ENCODE measurements around the gene ZEB2. TPM values are rescaled to one million over a fixed set of nuclear protein-coding genes. Genes with fewer than 3 reads are reported as not detected.

ZEB2 gene
- total RNA-seq, 1 experiment from 2014 or later: 1.1 TPM

DNA sequence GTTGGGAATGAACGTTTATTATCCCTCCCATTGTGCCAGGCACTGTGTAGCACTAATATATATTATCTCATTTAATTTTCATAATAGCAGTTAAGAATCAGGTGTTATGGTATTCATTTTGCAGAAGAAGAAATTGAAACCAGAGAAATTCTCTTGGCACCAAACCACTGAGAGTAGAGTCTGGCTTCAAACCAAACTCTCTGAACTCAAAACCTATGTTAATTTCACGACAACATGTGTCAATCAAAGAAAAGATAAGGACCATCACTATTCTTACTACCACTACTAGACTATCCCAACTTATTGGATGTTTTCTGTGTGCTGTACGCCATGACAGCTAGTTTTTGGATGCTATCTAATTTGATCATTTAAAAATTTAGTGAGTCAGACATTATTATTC is 24.1 kb upstream of the ZEB2 start:
- H3K27me3 ChIP-seq (ENCODE audit: control insufficient read depth, insufficient read depth, low read length): peaks cover 2% of the 10 kb centered on the region; the same call in 1 of the 2 replicates
- H3K36me3 ChIP-seq (ENCODE audit: control insufficient read depth, insufficient read depth, low read length): no peaks in the 10 kb centered on the region
- intact Hi-C loops (cut with micrococcal nuclease; ENCODE audit: unreplicated experiment) (no loop called here), in situ Hi-C loops (cut with HindIII; ENCODE audit: low pct_unique_long_range_greater_than_20kb, low sequenced_read_pairs) (no loop called here)
- no peak overlapping the region for H3K4me3 ChIP-seq (ENCODE audit: low read depth in 2 of 2, low read length in 2 of 2)
- no peak for DNase-seq (ENCODE audit: low read depth, low spot score)
- BruUV-seq (replicated peaks): no TSS peak
- TF ChIP-seq SIN3A (IDR thresholded peaks at IDR 0.05; ENCODE audit: borderline replicate concordance, insufficient read depth, low read depth, low read length): no peak
- TF ChIP-seq TCF7L2 (IDR thresholded peaks at IDR 0.05; ENCODE audit: low read depth, low read length): no peak
- ATAC-seq: no peak
- no peak overlapping the region for H3K27ac ChIP-seq (ENCODE audit: low read length)
- ChIA-PET POLR2A (no interaction called here), CTCF (no interaction called here)
- no peaks in the 10 kb centered on the region for H3K9me3 ChIP-seq (ENCODE audit: control insufficient read depth, insufficient read depth, low read depth, low read length)
- H3K4me1 ChIP-seq (ENCODE audit: control insufficient read depth, insufficient read depth, low read length): no peaks in the 10 kb centered on the region

DNA sequence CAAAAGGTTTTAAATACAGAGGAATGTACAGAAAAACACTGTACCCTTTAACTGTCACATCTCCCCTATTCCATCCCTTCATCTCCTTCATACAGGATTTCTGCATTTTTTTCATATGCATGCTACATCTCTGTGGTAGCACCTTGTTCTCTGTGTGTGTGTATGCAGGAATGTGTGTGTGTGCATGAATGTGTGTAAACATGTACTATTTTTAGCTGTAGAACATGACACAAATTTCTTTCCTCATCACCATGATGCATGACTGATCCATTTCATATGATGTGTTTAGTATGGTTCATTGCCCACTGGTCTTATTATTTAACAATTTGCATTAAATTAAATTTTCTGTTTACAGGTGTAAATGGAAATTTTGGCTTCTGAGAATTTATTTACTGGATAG is 21.5 kb upstream of the ZEB2 start:
- CTCF ChIA-PET: no interaction called here
- intact Hi-C loops (cut with micrococcal nuclease; ENCODE audit: unreplicated experiment): no loop called here

More for the DNA sequence above, 21.5 kb upstream of the ZEB2 start:
- BruUV-seq (replicated peaks): no TSS peak
- Histone ChIP-seq H3K4me3 (ENCODE audit: low read depth in 2 of 2, low read length in 2 of 2) (no peak overlapping the region), H3K9me3 (ENCODE audit: control insufficient read depth, insufficient read depth, low read depth, low read length) (no peaks in the 10 kb centered on the region), H3K4me1 (ENCODE audit: control insufficient read depth, insufficient read depth, low read length) (no peaks in the 10 kb centered on the region), H3K27me3 (ENCODE audit: control insufficient read depth, insufficient read depth, low read length) (peaks cover 2% of the 10 kb centered on the region; the same call in 1 of the 2 replicates), H3K27ac (ENCODE audit: low read length) (no peak overlapping the region), H3K36me3 (ENCODE audit: control insufficient read depth, insufficient read depth, low read length) (no peaks in the 10 kb centered on the region)
- no peak for ATAC-seq
- TF ChIP-seq SIN3A (IDR thresholded peaks at IDR 0.05; ENCODE audit: borderline replicate concordance, insufficient read depth, low read depth, low read length): no peak
- TF ChIP-seq, protein P1, sequence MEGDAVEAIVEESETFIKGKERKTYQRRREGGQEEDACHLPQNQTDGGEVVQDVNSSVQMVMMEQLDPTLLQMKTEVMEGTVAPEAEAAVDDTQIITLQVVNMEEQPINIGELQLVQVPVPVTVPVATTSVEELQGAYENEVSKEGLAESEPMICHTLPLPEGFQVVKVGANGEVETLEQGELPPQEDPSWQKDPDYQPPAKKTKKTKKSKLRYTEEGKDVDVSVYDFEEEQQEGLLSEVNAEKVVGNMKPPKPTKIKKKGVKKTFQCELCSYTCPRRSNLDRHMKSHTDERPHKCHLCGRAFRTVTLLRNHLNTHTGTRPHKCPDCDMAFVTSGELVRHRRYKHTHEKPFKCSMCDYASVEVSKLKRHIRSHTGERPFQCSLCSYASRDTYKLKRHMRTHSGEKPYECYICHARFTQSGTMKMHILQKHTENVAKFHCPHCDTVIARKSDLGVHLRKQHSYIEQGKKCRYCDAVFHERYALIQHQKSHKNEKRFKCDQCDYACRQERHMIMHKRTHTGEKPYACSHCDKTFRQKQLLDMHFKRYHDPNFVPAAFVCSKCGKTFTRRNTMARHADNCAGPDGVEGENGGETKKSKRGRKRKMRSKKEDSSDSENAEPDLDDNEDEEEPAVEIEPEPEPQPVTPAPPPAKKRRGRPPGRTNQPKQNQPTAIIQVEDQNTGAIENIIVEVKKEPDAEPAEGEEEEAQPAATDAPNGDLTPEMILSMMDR (IDR thresholded peaks at IDR 0.05): no peak
- no peak for TF ChIP-seq TCF7L2 (IDR thresholded peaks at IDR 0.05; ENCODE audit: low read depth, low read length)
- TF ChIP-seq, protein P2, sequence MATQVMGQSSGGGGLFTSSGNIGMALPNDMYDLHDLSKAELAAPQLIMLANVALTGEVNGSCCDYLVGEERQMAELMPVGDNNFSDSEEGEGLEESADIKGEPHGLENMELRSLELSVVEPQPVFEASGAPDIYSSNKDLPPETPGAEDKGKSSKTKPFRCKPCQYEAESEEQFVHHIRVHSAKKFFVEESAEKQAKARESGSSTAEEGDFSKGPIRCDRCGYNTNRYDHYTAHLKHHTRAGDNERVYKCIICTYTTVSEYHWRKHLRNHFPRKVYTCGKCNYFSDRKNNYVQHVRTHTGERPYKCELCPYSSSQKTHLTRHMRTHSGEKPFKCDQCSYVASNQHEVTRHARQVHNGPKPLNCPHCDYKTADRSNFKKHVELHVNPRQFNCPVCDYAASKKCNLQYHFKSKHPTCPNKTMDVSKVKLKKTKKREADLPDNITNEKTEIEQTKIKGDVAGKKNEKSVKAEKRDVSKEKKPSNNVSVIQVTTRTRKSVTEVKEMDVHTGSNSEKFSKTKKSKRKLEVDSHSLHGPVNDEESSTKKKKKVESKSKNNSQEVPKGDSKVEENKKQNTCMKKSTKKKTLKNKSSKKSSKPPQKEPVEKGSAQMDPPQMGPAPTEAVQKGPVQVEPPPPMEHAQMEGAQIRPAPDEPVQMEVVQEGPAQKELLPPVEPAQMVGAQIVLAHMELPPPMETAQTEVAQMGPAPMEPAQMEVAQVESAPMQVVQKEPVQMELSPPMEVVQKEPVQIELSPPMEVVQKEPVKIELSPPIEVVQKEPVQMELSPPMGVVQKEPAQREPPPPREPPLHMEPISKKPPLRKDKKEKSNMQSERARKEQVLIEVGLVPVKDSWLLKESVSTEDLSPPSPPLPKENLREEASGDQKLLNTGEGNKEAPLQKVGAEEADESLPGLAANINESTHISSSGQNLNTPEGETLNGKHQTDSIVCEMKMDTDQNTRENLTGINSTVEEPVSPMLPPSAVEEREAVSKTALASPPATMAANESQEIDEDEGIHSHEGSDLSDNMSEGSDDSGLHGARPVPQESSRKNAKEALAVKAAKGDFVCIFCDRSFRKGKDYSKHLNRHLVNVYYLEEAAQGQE (IDR thresholded peaks at IDR 0.05; ENCODE audit: insufficient read depth in 1 of 2, low read depth in 2 of 2, low read length in 1 of 2): no peak
- no peak for TF ChIP-seq POLR2AphosphoS5 (IDR thresholded peaks at IDR 0.05; ENCODE audit: low read depth, low read length)
- DNase-seq (ENCODE audit: low read depth, low spot score): no peak
- in situ Hi-C loops (cut with HindIII; ENCODE audit: low pct_unique_long_range_greater_than_20kb, low sequenced_read_pairs): no loop called here
- POLR2A ChIA-PET: no interaction called here

Measured in Panc1 (cell line).